GM15510 (cell line): ENCODE measurements around the gene GRM3.

ENCODE experiments used
- POLR2A ChIP-seq: IDR thresholded peaks from 3 replicates; pipeline ENCODE4 v1.6.1; 2011; ENCODE audit warnings: borderline replicate concordance; ENCODE audit not compliant: insufficient read length; ENCODE audit errors: extremely low read depth

GRM3 gene

GRCh38 chr7:86664991-86665390 is 21.3 kb downstream of the GRM3 start:
- TF ChIP-seq POLR2A: no peak

GRCh38 chr7:86665669-86666068 is 22.0 kb downstream of the GRM3 start:
- TF ChIP-seq POLR2A: no peak

- no peak for TF ChIP-seq POLR2A
Measured at GRCh38 chr7:86667732-86668131, 24.0 kb downstream of the GRM3 start.

GRCh38 chr7:86668315-86668714 is 24.6 kb downstream of the GRM3 start:
- no peak for TF ChIP-seq POLR2A

GRCh38 chr7:86687831-86688230 is 44.1 kb downstream of the GRM3 start:
- no peak for TF ChIP-seq POLR2A

- no peak for TF ChIP-seq POLR2A
Measured at GRCh38 chr7:86689363-86689762, 45.7 kb downstream of the GRM3 start.

- TF ChIP-seq POLR2A: no peak
Measured at GRCh38 chr7:86692755-86693154, 49.0 kb downstream of the GRM3 start.

- no peak for TF ChIP-seq POLR2A
Measured at GRCh38 chr7:86706406-86706805, 62.7 kb downstream of the GRM3 start.

- no peak for TF ChIP-seq POLR2A
Measured at GRCh38 chr7:86708031-86708680, 64.4 kb downstream of the GRM3 start.

- no peak for TF ChIP-seq POLR2A
Measured at GRCh38 chr7:86720306-86720705, 76.6 kb downstream of the GRM3 start.

GRCh38 chr7:86733783-86734182 is 90.1 kb downstream of the GRM3 start:
- no peak for TF ChIP-seq POLR2A

GRCh38 chr7:86745013-86745745 is 101.5 kb downstream of the GRM3 start:
- TF ChIP-seq POLR2A: no peak

GRCh38 chr7:86747698-86748097 is 104.0 kb downstream of the GRM3 start:
- no peak for TF ChIP-seq POLR2A

- no peak for TF ChIP-seq POLR2A
Measured at GRCh38 chr7:86748201-86748600, 104.5 kb downstream of the GRM3 start.

GRCh38 chr7:86748843-86749719 is 105.4 kb downstream of the GRM3 start:
- TF ChIP-seq POLR2A: no peak
